ENCODE measurements around the gene WDR41.
"Not testable (repeated sequence)": the region's sequence is repeated elsewhere in the genome, so short reads cannot be mapped to it uniquely, and the experiment has no call there.

WDR41 gene

GRCh38 chr5:77491783-77492652, at the start of gene WDR41:
Gene WDR41 (minus strand): TSS chr5:77492316. CDS start chr5:77492220, 96 bp downstream.
- peak; percentile 69 to 82 (median 73) for DNase-seq (ENCODE audit: low read depth in 3 of 3)

- no peak for DNase-seq (ENCODE audit: low read depth in 3 of 3)
Observed at GRCh38 chr5:77531297-77531696, 39.2 kb upstream of the WDR41 start.

- DNase-seq (ENCODE audit: low read depth in 3 of 3): no peak
Observed at GRCh38 chr5:77518304-77518703, 26.2 kb upstream of the WDR41 start.

- no peak for DNase-seq (ENCODE audit: low read depth in 3 of 3)
Observed at GRCh38 chr5:77514457-77514856, 22.3 kb upstream of the WDR41 start.

GRCh38 chr5:77513321-77513720, 21.2 kb upstream of the WDR41 start:
- DNase-seq (ENCODE audit: low read depth in 3 of 3): no peak

- not testable (repeated sequence) for DNase-seq (ENCODE audit: low read depth in 3 of 3)
Observed at GRCh38 chr5:77501132-77501531, 9.0 kb upstream of the WDR41 start.

GRCh38 chr5:77499973-77500372, 7.9 kb upstream of the WDR41 start:
- no peak for DNase-seq (ENCODE audit: low read depth in 3 of 3)

GRCh38 chr5:77499441-77499840, 7.3 kb upstream of the WDR41 start:
- no peak for DNase-seq (ENCODE audit: low read depth in 3 of 3)

GRCh38 chr5:77498952-77499351, 6.8 kb upstream of the WDR41 start:
- no peak for DNase-seq (ENCODE audit: low read depth in 3 of 3)

GRCh38 chr5:77494935-77495334, 2.8 kb upstream of the WDR41 start:
- no peak for DNase-seq (ENCODE audit: low read depth in 3 of 3)

GRCh38 chr5:77492653-77493000, 511 bp upstream of the WDR41 start:
- DNase-seq (ENCODE audit: low read depth in 3 of 3): no peak

GRCh38 chr5:77490741-77491344, 1.3 kb downstream of the WDR41 start:
- not testable (repeated sequence) for DNase-seq (ENCODE audit: low read depth in 3 of 3)

- no peak for DNase-seq (ENCODE audit: low read depth in 3 of 3)
Observed at GRCh38 chr5:77486344-77486962, 5.7 kb downstream of the WDR41 start.

- DNase-seq (ENCODE audit: low read depth in 3 of 3): no peak
Observed at GRCh38 chr5:77483682-77484081, 8.4 kb downstream of the WDR41 start.

- not testable (repeated sequence) for DNase-seq (ENCODE audit: low read depth in 3 of 3)
Observed at GRCh38 chr5:77475041-77475440, 17.1 kb downstream of the WDR41 start.

GRCh38 chr5:77468875-77469274, 23.2 kb downstream of the WDR41 start:
- DNase-seq (ENCODE audit: low read depth in 3 of 3): not testable (repeated sequence)

- DNase-seq (ENCODE audit: low read depth in 3 of 3): no peak
Observed at GRCh38 chr5:77463905-77464304, 28.2 kb downstream of the WDR41 start.

GRCh38 chr5:77461287-77461686, 30.8 kb downstream of the WDR41 start:
- DNase-seq (ENCODE audit: low read depth in 3 of 3): no peak

- no peak for DNase-seq (ENCODE audit: low read depth in 3 of 3)
Observed at GRCh38 chr5:77454123-77454522, 38.0 kb downstream of the WDR41 start.

- no peak for DNase-seq (ENCODE audit: low read depth in 3 of 3)
Observed at GRCh38 chr5:77452351-77452750, 39.8 kb downstream of the WDR41 start.

GRCh38 chr5:77449981-77450380, 42.1 kb downstream of the WDR41 start:
- DNase-seq (ENCODE audit: low read depth in 3 of 3): no peak

- DNase-seq (ENCODE audit: low read depth in 3 of 3): no peak
Observed at GRCh38 chr5:77449277-77449676, 42.8 kb downstream of the WDR41 start.

GRCh38 chr5:77448831-77449230, 43.3 kb downstream of the WDR41 start:
- DNase-seq (ENCODE audit: low read depth in 3 of 3): no peak
